Right lobe of liver (tissue), 4 donors: ENCODE results near the gene FSTL4.

Experiments
- CTCF ChIP-seq, 4 donors: fragments of 200-600 bp in 3 of 4; fragments of 450-650 bp in 1 of 4; IDR thresholded peaks; one replicate each; pipeline versions ENCODE4 v1.5.1 to v1.8.0; 2016 to 2022; ENCODE audit warnings: antibody characterized with exemption in 4 of 4, mild to moderate bottlenecking in 2 of 4
- POLR2A ChIP-seq: fragments of 450-650 bp; IDR thresholded peaks from one replicate; pipeline ENCODE4 v1.6.1; 2017; ENCODE audit warnings: antibody characterized with exemption, mild to moderate bottlenecking
- donor health status: DM: no; HTN: no; CAD: no.
- donor health status: DM: no; HTN: no; CAD: no.
- donor health status: DM: no; HTN: yes; CAD: no.

- TF ChIP-seq CTCF (IDR thresholded peaks at IDR 0.05) = no peak
- TF ChIP-seq POLR2A = no peak
Measured at GRCh38 chr5:133357758-133358157, 254.6 kb downstream of the FSTL4 start.
